ENCODE measurements around the gene LOC128125822.

The LOC128125822 gene

GRCh38 chr6:63573899-63574553 lies 1.7 kb downstream of the LOC128125822 start:
- POLR2A ChIA-PET: no interaction called here
- Histone ChIP-seq H3K27me3 (ENCODE audit: control insufficient read depth, insufficient read depth, low read length) (peaks cover 4% of the 10 kb centered on the region), H3K36me3 (ENCODE audit: control insufficient read depth, insufficient read depth, low read length) (peaks cover 2% of the 10 kb centered on the region; the same call in 1 of the 2 replicates), H3K4me3 (ENCODE audit: low read depth, low read length) (peak overlapping the region; percentile 96)
- DNase-seq (ENCODE audit: low read depth): no peak
- CTCF ChIA-PET: interaction anchor here (0.6 to 2.5 kb wide), 11 partner anchors 8 to 256 kb away, joined by 3 to 8 read pairs (median 3); no protein-coding TSS in a partner anchor
- TF ChIP-seq, protein P1, sequence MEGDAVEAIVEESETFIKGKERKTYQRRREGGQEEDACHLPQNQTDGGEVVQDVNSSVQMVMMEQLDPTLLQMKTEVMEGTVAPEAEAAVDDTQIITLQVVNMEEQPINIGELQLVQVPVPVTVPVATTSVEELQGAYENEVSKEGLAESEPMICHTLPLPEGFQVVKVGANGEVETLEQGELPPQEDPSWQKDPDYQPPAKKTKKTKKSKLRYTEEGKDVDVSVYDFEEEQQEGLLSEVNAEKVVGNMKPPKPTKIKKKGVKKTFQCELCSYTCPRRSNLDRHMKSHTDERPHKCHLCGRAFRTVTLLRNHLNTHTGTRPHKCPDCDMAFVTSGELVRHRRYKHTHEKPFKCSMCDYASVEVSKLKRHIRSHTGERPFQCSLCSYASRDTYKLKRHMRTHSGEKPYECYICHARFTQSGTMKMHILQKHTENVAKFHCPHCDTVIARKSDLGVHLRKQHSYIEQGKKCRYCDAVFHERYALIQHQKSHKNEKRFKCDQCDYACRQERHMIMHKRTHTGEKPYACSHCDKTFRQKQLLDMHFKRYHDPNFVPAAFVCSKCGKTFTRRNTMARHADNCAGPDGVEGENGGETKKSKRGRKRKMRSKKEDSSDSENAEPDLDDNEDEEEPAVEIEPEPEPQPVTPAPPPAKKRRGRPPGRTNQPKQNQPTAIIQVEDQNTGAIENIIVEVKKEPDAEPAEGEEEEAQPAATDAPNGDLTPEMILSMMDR (IDR thresholded peaks at IDR 0.05; ENCODE audit: insufficient read depth, low read depth, low read length): peak; percentile 62

- Histone ChIP-seq H3K4me3 (ENCODE audit: low read depth, low read length) (peak overlapping the region; percentile 96), H3K36me3 (ENCODE audit: control insufficient read depth, insufficient read depth, low read length) (peaks cover 3% of the 10 kb centered on the region), H3K27me3 (ENCODE audit: control insufficient read depth, insufficient read depth, low read length) (peaks cover 4% of the 10 kb centered on the region)
- no peak for DNase-seq (ENCODE audit: low read depth)
- ChIA-PET CTCF (interaction anchor here (0.8 to 2.5 kb wide), 5 partner anchors 9 to 229 kb away, joined by 3 to 8 read pairs (median 3); no protein-coding TSS in a partner anchor), POLR2A (no interaction called here)
- TF ChIP-seq, protein P1 (IDR thresholded peaks at IDR 0.05; ENCODE audit: insufficient read depth, low read depth, low read length): no peak
These were observed 2.2 kb downstream of the LOC128125822 start for GRCh38 chr6:63574554-63574900.

- TF ChIP-seq, protein P1 (IDR thresholded peaks at IDR 0.05; ENCODE audit: insufficient read depth, low read depth, low read length): no peak
- Histone ChIP-seq H3K4me3 (ENCODE audit: low read depth, low read length) (no peak overlapping the region), H3K36me3 (ENCODE audit: control insufficient read depth, insufficient read depth, low read length) (peaks cover 7% of the 10 kb centered on the region), H3K27me3 (ENCODE audit: control insufficient read depth, insufficient read depth, low read length) (no peaks in the 10 kb centered on the region)
- ChIA-PET CTCF (no interaction called here), POLR2A (no interaction called here)
- no peak for DNase-seq (ENCODE audit: low read depth)
These were observed 4.0 kb downstream of the LOC128125822 start for GRCh38 chr6:63576147-63576772.

GRCh38 chr6:63576985-63577712 lies 4.9 kb downstream of the LOC128125822 start:
- POLR2A ChIA-PET: no interaction called here
- DNase-seq (ENCODE audit: low read depth): no peak
- Histone ChIP-seq H3K4me3 (ENCODE audit: low read depth, low read length) (no peak overlapping the region), H3K36me3 (ENCODE audit: control insufficient read depth, insufficient read depth, low read length) (peaks cover 7% of the 10 kb centered on the region), H3K27me3 (ENCODE audit: control insufficient read depth, insufficient read depth, low read length) (no peaks in the 10 kb centered on the region)
- TF ChIP-seq, protein P1 (IDR thresholded peaks at IDR 0.05; ENCODE audit: insufficient read depth, low read depth, low read length): no peak
- CTCF ChIA-PET: interaction anchor here (0.7 kb wide), 1 partner anchor 21 kb away, joined by 5 read pairs; no protein-coding TSS in a partner anchor

GRCh38 chr6:63578757-63579156 lies 6.5 kb downstream of the LOC128125822 start:
- TF ChIP-seq, protein P1 (IDR thresholded peaks at IDR 0.05; ENCODE audit: insufficient read depth, low read depth, low read length): no peak
- Histone ChIP-seq H3K4me3 (ENCODE audit: low read depth, low read length) (no peak overlapping the region), H3K36me3 (ENCODE audit: control insufficient read depth, insufficient read depth, low read length) (peaks cover 7% of the 10 kb centered on the region), H3K27me3 (ENCODE audit: control insufficient read depth, insufficient read depth, low read length) (no peaks in the 10 kb centered on the region)
- DNase-seq (ENCODE audit: low read depth): no peak
- POLR2A ChIA-PET: no interaction called here
- CTCF ChIA-PET: no interaction called here

Data from BJ (cell line).